Measurements from ENCODE around the gene CDPF1. TPM values are rescaled to one million over a fixed set of nuclear protein-coding genes. Genes with fewer than 3 reads are reported as not detected.

CDPF1 gene
- total RNA-seq, 2 experiments from 2014 or later = 15.4 to 17.4 TPM

- no peak for TF ChIP-seq CTCF (conservative IDR thresholded peaks at IDR 0.05; ENCODE audit: low read length)
- TF ChIP-seq EZH2phosphoT487 (IDR thresholded peaks at IDR 0.05; ENCODE audit: borderline replicate concordance, low read depth, low read length) = no peak
- ChIA-PET POLR2A (no interaction called here), CTCF (ENCODE audit: unreplicated experiment) (no interaction called here)
- Histone ChIP-seq H4K20me1 (ENCODE audit: insufficient read depth, low read length) (no peaks in the 10 kb centered on the region), H3K4me1 (ENCODE audit: insufficient read depth, low read length, poor library complexity, severe bottlenecking) (no peaks in the 10 kb centered on the region), H3K36me3 (ENCODE audit: insufficient read depth, low read length) (no peaks in the 10 kb centered on the region), H2AFZ (ENCODE audit: low read length) (no peak overlapping the region), H3K27ac (ENCODE audit: low read depth, low read length, poor library complexity, severe bottlenecking) (no peak overlapping the region), H3K9me3 (ENCODE audit: low read length) (0 out of 2 replicates have a peak, but pooled peaks cover 5% of the 10 kb centered on the region), H3K9me2 (ENCODE audit: insufficient read depth, low read length) (no peaks in the 10 kb centered on the region), H3K79me2 (ENCODE audit: insufficient read depth, low read depth, low read length) (no peaks in the 10 kb centered on the region), H3K4me3 (ENCODE audit: low read depth, low read length, poor library complexity, severe bottlenecking) (no peak overlapping the region), H3K4me2 (ENCODE audit: low read length) (no peak overlapping the region)
- DNase-seq (ENCODE audit: low spot score) = no peak
- intact Hi-C loops (cut with micrococcal nuclease; ENCODE audit: unreplicated experiment) = no loop called here
- BruUV-seq (replicated peaks) = no TSS peak
Measured at GRCh38 chr22:46214149-46214548, 35.9 kb downstream of the CDPF1 start.

- no peak overlapping the region for H2AFZ ChIP-seq (ENCODE audit: low read length)
- no peaks in the 10 kb centered on the region for H3K4me1 ChIP-seq (ENCODE audit: insufficient read depth, low read length, poor library complexity, severe bottlenecking)
- DNase-seq (ENCODE audit: low spot score) = no peak
- no peaks in the 10 kb centered on the region for H3K36me3 ChIP-seq (ENCODE audit: insufficient read depth, low read length)
- H3K4me2 ChIP-seq (ENCODE audit: low read length) = no peak overlapping the region
- intact Hi-C loops (cut with micrococcal nuclease; ENCODE audit: unreplicated experiment) = no loop called here
- no TSS peak for BruUV-seq (replicated peaks)
- POLR2A ChIA-PET = interaction anchor here (1.1 kb wide), 1 partner anchor 9 kb away, joined by 3 read pairs; no protein-coding TSS in a partner anchor
- H3K79me2 ChIP-seq (ENCODE audit: insufficient read depth, low read depth, low read length) = no peaks in the 10 kb centered on the region
- H3K4me3 ChIP-seq (ENCODE audit: low read depth, low read length, poor library complexity, severe bottlenecking) = no peak overlapping the region
- H4K20me1 ChIP-seq (ENCODE audit: insufficient read depth, low read length) = no peaks in the 10 kb centered on the region
- H3K9me3 ChIP-seq (ENCODE audit: low read length) = 0 out of 2 replicates have a peak, but pooled peaks cover 6% of the 10 kb centered on the region
- no peaks in the 10 kb centered on the region for H3K9me2 ChIP-seq (ENCODE audit: insufficient read depth, low read length)
- no peak for TF ChIP-seq CTCF (conservative IDR thresholded peaks at IDR 0.05; ENCODE audit: low read length)
- TF ChIP-seq EZH2phosphoT487 (IDR thresholded peaks at IDR 0.05; ENCODE audit: borderline replicate concordance, low read depth, low read length) = no peak
- CTCF ChIA-PET (ENCODE audit: unreplicated experiment) = no interaction called here
- no peak overlapping the region for H3K27ac ChIP-seq (ENCODE audit: low read depth, low read length, poor library complexity, severe bottlenecking)
Measured at GRCh38 chr22:46213052-46213451, 37.0 kb downstream of the CDPF1 start.

DNA sequence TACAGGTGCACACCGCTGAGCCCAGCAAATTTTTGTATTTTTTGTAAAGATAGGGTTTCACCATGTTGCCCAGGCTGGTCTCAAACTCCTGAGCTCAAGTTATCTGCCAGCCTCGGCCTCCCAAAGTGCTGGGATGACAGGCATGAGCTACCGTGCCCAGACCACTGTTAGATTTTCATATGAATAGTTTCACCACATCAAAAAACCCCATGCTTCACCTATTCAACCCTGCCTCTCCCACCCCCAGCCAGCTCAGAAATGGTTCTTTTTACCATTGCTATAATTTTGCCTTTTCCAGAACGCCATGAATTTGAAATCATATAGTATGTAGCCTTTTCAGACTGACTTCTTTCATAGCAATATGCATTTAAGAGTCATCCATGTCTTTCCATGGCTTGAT, 37.9 kb downstream of the CDPF1 start:
- Histone ChIP-seq H3K9me2 (ENCODE audit: insufficient read depth, low read length) (no peaks in the 10 kb centered on the region), H3K36me3 (ENCODE audit: insufficient read depth, low read length) (no peaks in the 10 kb centered on the region), H3K27ac (ENCODE audit: low read depth, low read length, poor library complexity, severe bottlenecking) (no peak overlapping the region), H2AFZ (ENCODE audit: low read length) (no peak overlapping the region), H3K4me3 (ENCODE audit: low read depth, low read length, poor library complexity, severe bottlenecking) (no peak overlapping the region), H4K20me1 (ENCODE audit: insufficient read depth, low read length) (no peaks in the 10 kb centered on the region), H3K4me2 (ENCODE audit: low read length) (no peak overlapping the region), H3K4me1 (ENCODE audit: insufficient read depth, low read length, poor library complexity, severe bottlenecking) (no peaks in the 10 kb centered on the region), H3K9me3 (ENCODE audit: low read length) (0 out of 2 replicates have a peak, but pooled peaks cover 6% of the 10 kb centered on the region), H3K79me2 (ENCODE audit: insufficient read depth, low read depth, low read length) (no peaks in the 10 kb centered on the region)
- no peak for DNase-seq (ENCODE audit: low spot score)
- POLR2A ChIA-PET = interaction anchor here (0.9 to 1.1 kb wide), 2 partner anchors 10 to 68 kb away, joined by 3 read pairs; no protein-coding TSS in a partner anchor
- BruUV-seq (replicated peaks) = no TSS peak
- intact Hi-C loops (cut with micrococcal nuclease; ENCODE audit: unreplicated experiment) = no loop called here
- TF ChIP-seq EZH2phosphoT487 (IDR thresholded peaks at IDR 0.05; ENCODE audit: borderline replicate concordance, low read depth, low read length) (no peak), CTCF (conservative IDR thresholded peaks at IDR 0.05; ENCODE audit: low read length) (no peak)
- CTCF ChIA-PET (ENCODE audit: unreplicated experiment) = no interaction called here

Data from OCI-LY7 (cell line).